Fibroblast of villous mesenchyme (primary cell): ENCODE results near the gene GPRIN3. TPM values are rescaled to one million over a fixed set of nuclear protein-coding genes. Genes with fewer than 3 reads are reported as not detected.

Experiments used
- DNase-seq: peaks from one replicate; pipeline ENCODE4 v3.0.0-alpha.2; 2010; ENCODE audit warnings: low read depth
- H3K4me3 ChIP-seq: 2 replicates; pipeline ENCODE4 v1.5.1; 2011; ENCODE audit warnings: low read depth, mild to moderate bottlenecking, low read length
- CTCF ChIP-seq: IDR thresholded peaks from 2 replicates; pipeline ENCODE4 v1.5.1; 2012; ENCODE audit warnings: low read depth, mild to moderate bottlenecking, low read length; ENCODE audit not compliant: insufficient read depth
- total RNA-seq: library from RNA; depleted of rRNA; stranded (reverse); fragments of >200 nt; gene quantifications from 2 replicates; pipeline ENCODE4 v1.2.3, GENCODE V29; 2012

GPRIN3 gene
- total RNA-seq, 1 donor: 0.43 TPM

GRCh38 chr4:89267846-89268245 lies 39.8 kb downstream of the GPRIN3 start:
- no peak for TF ChIP-seq CTCF
- no peak overlapping the region for H3K4me3 ChIP-seq
- no peak for DNase-seq

- DNase-seq: no peak
- TF ChIP-seq CTCF: no peak
- H3K4me3 ChIP-seq: no peak overlapping the region
Measured at GRCh38 chr4:89267392-89267791, 40.2 kb downstream of the GPRIN3 start.

- TF ChIP-seq CTCF: no peak
Measured at GRCh38 chr4:89266128-89266527, 41.5 kb downstream of the GPRIN3 start.

GRCh38 chr4:89263265-89263664 lies 44.3 kb downstream of the GPRIN3 start:
- no peak for DNase-seq
- no peak for TF ChIP-seq CTCF
- no peak overlapping the region for H3K4me3 ChIP-seq

More at GRCh38 chr4:89266128-89266527, 41.5 kb downstream of the GPRIN3 start:
- DNase-seq: no peak
- H3K4me3 ChIP-seq: no peak overlapping the region

- no peak overlapping the region for H3K4me3 ChIP-seq
- no peak for TF ChIP-seq CTCF
- no peak for DNase-seq
Measured at GRCh38 chr4:89259301-89260028, 48.1 kb downstream of the GPRIN3 start.

- DNase-seq: no peak
- H3K4me3 ChIP-seq: no peak overlapping the region
- TF ChIP-seq CTCF: no peak
Measured at GRCh38 chr4:89258506-89258905, 49.1 kb downstream of the GPRIN3 start.

- TF ChIP-seq CTCF: no peak
Measured at GRCh38 chr4:89257376-89257775, 50.2 kb downstream of the GPRIN3 start.

More at GRCh38 chr4:89257376-89257775, 50.2 kb downstream of the GPRIN3 start:
- no peak overlapping the region for H3K4me3 ChIP-seq
- DNase-seq: no peak
